Right kidney (tissue), 1 donor: ENCODE measurements around the gene SLC35F3.
A peak's percentile ranks its signal among the peaks of the same experiment; 100 is the strongest.

Source experiments
- DNase-seq: peaks from one replicate; pipeline ENCODE4 v3.0.0-alpha.2; 2016

Gene SLC35F3

GRCh38 chr1:234040446-234041317, 136.2 kb downstream of the SLC35F3 start:
- DNase-seq: no peak

GRCh38 chr1:234044079-234044478, 139.6 kb downstream of the SLC35F3 start:
- no peak for DNase-seq

- DNase-seq: no peak
Measured at GRCh38 chr1:234047123-234047522, 142.6 kb downstream of the SLC35F3 start.

GRCh38 chr1:234062166-234062565, 157.7 kb downstream of the SLC35F3 start:
- no peak for DNase-seq

- peak; percentile 39 for DNase-seq
Measured at GRCh38 chr1:234065794-234066447, 161.4 kb downstream of the SLC35F3 start.

- peak; percentile 2 for DNase-seq
Measured at GRCh38 chr1:234067581-234068337, 163.3 kb downstream of the SLC35F3 start.

- DNase-seq: no peak
Measured at GRCh38 chr1:234069760-234070159, 165.3 kb downstream of the SLC35F3 start.

- no peak for DNase-seq
Measured at GRCh38 chr1:234072793-234073192, 168.3 kb downstream of the SLC35F3 start.

GRCh38 chr1:234078143-234078542, 173.7 kb downstream of the SLC35F3 start:
- no peak for DNase-seq

- DNase-seq: no peak
Measured at GRCh38 chr1:234079896-234080295, 175.4 kb downstream of the SLC35F3 start.

- DNase-seq: no peak
Measured at GRCh38 chr1:234083460-234083859, 179.0 kb downstream of the SLC35F3 start.

- no peak for DNase-seq
Measured at GRCh38 chr1:234089396-234089795, 184.9 kb downstream of the SLC35F3 start.

GRCh38 chr1:234090212-234091064, 186.0 kb downstream of the SLC35F3 start:
- DNase-seq: no peak

- no peak for DNase-seq
Measured at GRCh38 chr1:234091065-234091401, 186.6 kb downstream of the SLC35F3 start.

- DNase-seq: no peak
Measured at GRCh38 chr1:234091876-234092275, 187.4 kb downstream of the SLC35F3 start.

GRCh38 chr1:234093107-234093506, 188.6 kb downstream of the SLC35F3 start:
- no peak for DNase-seq

GRCh38 chr1:234093741-234094140, 189.3 kb downstream of the SLC35F3 start:
- DNase-seq: no peak

GRCh38 chr1:234094172-234094571, 189.7 kb downstream of the SLC35F3 start:
- DNase-seq: no peak

GRCh38 chr1:234096161-234096770, 191.8 kb downstream of the SLC35F3 start:
- DNase-seq: no peak

GRCh38 chr1:234102583-234102982, 198.1 kb downstream of the SLC35F3 start:
- DNase-seq: no peak

GRCh38 chr1:234103198-234103597, 198.7 kb downstream of the SLC35F3 start:
- DNase-seq: no peak

- DNase-seq: no peak
Measured at GRCh38 chr1:234106032-234106431, 201.6 kb downstream of the SLC35F3 start.
